COR-L47 (cell line): ENCODE results near the gene C4BPA.

Source experiments
- DNase-seq: peaks from one replicate; lab custom pipeline; 2025; lab: John Stamatoyannopoulos, UW

The C4BPA gene

DNA sequence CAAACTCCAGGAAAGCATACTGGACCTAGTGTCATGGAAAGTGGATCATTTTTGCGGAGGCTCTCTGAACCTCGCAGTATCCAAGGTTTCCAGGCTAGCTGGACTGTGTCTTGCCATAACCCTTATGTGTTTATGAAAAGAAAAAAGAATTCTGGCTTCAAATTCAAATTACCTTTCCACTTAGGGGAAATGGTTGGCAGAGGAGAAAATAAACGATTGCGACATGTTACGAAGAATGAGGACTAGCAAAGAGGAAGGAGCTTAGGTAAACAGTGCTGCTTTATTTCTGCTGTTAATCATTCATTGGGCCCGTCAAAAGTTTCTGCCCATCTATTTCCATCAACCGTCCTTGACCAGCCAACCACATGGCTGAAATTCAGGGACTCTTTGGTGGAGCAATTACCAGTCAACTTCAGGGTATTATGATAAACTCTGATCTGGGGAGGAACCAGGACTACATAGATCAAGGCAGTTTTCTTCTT is at the start of gene C4BPA:
Gene C4BPA, plus strand, starts transcription at position 342 of the 482 bp plus-strand sequence. CDS start 8,793 bp downstream, outside the sequence.
- DNase-seq, result no peak

DNA sequence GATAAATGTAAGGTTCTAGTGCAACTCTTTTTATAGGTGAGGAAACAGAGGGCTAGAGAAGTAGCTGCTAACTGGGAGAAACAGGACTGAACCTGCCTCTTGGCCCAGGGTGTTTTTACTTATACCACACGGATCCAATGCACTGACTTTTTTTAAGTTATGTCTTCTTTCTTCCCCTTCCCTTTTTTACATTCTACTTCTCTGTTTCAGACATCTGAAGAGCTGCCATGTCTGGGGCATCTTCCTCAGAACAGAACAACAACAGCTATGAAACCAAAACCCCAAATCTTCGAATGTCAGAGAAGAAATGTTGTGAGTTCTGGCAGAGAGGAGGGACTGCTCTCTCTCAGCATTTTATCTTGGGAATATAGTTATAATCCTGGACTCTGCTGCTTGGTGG is 49.5 kb upstream of the C4BPA start:
- DNase-seq, result no peak

DNA sequence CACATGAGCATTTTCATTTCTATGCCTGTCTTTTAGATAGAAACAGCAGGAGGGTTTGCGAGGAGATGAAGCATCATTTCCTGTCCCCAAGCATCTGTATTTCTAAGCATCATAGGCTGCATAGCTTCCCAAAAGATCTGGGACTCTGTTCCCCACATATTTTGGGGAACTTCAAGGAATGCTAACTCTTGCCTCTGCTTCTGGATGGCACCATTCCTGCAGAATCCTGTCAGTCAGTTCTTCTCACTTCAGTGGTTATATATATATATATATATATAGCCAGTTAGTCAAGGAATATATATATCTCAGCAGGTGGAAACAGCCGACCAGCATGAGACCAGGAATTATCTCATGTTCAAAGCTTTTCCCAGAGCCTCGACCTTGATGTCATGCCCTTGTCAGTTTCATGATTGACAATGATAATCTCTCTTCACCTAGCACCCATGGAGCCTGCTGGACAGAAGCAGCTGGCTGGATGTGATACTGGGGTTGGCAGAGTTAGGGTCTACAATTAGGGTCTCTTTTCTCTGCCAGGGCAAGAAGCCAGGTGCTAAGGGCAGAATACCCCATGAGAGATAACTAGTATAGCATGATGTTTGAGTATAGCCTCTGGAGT is 48.5 kb upstream of the C4BPA start:
- DNase-seq, result no peak

DNA sequence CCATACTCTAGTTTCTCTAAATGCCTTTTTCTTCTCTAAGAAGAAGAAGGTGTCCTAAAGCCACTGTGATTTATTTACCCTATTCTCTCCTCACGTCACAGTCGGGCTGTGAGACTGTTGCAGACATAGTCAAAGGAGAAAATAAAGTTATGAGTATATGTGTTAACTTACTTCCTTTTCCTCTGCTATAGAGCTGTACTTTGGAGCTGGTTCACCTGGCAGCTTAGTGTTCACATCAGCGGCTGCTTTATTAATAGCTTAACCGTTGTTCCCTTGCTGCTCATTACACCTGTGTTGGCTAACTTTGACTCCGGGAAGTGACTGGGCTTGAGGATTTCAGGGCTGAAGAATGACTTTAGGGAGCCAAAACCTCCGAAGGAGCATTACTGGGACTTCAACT is 47.4 kb upstream of the C4BPA start:
- no peak for DNase-seq

DNA sequence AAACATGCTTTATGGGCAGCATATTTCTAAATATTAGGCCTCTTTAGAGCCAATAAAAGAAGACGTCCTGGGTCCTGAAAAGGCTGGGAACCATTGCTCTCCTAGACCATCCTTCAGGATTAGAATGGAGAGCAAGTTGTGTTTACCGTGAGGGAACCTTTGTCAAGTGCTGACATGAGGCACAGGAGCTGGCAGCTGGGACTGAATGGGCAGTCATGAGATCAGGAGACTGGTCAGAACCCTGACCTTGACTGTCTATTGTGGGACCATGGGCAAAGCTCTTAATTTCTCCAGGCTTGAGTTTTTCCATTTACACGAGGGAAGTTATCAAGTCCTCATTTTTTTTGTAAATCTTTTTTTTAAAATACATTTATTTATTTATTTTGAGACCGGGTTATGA is 45.8 kb upstream of the C4BPA start:
- no peak for DNase-seq

DNA sequence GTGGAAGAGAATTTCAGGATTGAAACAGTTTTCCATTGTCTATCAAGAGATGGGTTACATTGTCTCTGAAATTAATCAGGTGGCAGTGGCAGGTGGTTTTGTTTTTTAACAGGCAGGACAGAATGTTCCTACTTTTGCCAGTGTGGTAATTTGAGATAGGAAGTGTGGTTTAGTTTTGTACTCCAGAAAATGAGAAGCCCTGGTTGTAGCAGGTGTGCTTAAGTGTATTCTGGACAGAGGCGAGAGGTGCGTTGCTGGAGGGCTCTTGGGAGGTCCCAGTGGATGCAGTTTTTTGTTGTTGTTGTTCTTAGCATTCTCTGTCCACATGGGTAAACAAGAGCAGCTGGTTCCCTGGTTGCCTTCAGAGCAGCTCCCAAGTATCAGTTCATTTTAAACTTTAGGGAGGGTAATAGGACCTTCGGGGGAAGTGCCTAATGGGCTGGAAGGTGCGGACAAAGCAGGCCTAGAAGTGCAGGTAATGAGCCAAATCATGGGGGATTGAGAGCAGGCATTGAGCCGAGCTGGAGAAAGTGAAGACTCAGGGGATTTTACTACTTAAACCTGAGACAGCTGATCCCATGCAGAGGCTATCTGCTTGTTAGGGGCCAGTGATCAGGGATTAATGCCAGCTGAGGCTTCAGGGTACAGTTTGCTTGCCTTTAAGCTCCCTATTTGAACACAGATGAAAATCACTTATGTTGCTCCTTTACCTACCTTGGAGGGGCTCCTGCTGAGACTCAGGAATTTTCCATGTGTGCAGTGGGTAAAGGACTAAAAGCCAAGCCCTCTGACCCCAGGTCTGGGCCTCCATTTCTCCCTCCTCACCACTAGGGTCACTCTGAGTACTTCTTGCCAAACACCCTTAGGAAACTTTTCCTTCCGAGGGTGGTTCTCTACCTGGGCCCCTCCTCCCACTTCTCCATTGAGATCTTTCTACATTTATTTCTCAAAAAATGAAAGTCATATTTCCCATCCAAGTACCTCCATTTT is 44.9 kb upstream of the C4BPA start:
- DNase-seq, result no peak

DNA sequence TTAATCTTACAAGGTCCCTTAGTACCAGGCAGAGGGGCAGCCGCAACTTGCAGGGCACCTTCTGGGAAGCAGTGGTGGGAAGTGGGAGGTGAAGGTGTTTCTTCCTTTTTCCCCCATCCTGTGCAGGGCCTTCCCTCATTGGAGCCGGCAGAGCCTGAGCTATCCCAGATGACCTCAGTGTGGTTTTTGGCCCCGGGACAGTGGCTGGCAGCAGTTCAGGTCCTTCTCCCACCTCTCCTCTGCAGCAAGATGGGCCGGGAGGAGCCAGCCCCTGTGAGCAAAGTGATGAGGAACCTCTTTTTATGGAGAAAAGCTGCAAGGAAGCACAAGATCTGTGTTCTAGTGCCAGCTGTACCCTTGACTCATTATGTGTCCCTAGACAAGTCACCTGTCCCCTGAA is 44.2 kb upstream of the C4BPA start:
- DNase-seq, result no peak

DNA sequence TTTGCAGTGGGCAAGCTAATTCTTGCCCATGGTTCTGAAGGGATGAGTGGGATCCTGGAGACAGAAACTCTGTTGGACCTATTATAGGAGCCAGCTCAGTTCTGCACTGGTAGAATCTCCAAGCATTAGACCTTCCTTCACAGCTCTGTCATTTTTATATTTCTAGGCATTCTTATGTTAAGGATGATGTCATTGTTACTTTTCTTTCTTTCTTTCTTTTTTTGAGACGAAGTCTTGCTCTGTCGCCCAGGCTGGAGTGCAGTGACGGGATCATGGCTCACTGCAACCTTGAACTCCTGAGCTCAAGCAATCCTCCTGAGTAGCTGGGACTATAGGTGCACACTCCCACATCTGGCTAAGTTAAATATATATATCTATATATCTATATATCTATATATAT is 43.4 kb upstream of the C4BPA start:
- no peak for DNase-seq

DNA sequence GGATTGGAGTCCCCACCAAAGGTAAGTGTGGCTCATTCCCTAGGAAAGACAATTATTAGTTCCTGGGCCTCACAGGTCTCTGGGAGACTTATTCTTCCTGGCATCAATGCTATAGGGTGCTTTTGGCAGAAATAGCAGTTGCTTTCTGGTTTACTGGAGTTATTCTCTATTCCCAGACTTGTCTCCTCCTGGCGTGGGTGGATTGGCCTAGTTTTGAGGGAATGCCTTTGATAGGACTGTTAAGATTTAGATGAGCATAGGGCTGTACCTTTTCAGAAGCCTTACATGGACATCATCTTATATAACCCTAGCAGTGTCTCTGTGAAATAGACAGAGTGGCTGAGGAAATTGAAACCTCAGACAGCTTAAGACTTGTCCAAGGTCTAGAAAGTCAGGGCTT is 42.0 kb upstream of the C4BPA start:
- no peak for DNase-seq

DNA sequence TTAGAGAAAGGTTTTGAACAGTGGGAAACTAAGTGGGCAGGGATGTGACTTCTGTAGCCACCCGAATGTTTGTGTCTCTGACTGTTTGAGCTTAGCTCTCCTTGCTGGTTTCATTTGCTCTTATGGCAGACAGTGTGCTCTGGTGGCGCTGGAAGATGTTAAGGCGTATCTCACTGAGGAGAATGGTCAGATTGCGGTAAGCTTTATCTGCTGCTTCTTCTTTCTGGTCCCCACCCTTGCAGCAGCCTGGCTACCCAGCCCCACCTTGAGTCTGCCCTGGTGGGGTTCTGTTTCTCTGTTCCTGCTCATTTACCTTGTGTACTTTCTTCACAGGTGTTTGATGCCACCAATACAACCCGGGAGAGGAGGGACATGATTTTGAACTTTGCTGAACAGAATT is 41.0 kb upstream of the C4BPA start:
- no peak for DNase-seq

DNA sequence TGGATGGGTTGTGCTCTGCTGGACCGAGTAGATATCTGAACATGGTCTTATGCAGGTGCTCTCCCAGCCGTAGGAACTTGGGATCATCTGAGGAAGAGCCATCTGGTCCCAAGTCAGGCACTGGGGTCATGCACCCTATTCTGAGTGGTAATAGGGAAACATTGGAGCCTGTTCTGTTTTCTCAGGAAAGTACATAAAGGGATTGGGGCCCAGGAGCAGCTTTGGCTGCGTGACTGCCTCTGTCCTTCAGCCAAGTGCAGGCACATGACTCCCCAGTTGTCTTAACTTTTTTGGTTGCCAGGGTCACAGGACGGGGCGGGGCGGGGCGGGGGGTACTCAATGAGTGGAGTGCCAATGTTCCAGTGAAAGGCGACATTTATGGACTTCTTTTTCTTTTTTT is 39.5 kb upstream of the C4BPA start:
- no peak for DNase-seq

DNA sequence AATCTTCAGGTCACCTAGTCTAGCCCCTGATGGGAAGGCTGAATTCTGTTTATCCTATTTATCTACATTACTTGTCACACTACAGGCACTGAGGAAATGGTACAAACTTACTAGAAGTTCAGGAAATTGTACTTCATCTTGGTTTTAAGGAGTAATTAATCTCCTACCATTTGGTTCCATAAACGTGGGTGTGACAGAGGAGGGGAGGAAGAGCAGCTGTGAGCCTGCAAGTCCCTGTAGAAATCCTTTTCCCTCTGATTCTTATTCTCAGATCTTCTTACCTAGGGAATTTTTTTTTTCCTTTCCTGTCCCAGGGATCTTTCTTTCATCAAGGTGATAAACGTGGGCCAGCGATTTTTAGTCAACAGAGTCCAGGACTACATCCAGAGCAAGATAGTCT is 36.8 kb upstream of the C4BPA start:
- DNase-seq, result no peak

DNA sequence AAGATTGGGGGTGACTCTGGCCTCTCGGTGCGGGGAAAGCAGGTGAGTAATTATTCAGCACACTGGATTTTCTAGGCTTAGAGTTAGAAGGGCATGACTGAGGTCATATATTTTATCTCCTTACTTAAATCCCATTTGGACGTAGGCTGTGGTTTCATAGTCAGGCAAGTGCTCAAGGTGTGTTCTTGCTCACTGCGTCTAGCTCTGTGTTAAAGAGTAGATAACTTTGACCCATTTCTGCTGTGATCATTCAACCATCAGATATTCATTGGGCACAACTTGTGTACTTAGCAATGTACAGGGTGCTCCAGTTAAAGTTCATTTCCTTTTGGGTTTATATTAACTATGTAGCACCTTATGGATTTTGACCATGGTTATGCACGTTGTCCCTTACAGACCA is 36.4 kb upstream of the C4BPA start:
- no peak for DNase-seq

DNA sequence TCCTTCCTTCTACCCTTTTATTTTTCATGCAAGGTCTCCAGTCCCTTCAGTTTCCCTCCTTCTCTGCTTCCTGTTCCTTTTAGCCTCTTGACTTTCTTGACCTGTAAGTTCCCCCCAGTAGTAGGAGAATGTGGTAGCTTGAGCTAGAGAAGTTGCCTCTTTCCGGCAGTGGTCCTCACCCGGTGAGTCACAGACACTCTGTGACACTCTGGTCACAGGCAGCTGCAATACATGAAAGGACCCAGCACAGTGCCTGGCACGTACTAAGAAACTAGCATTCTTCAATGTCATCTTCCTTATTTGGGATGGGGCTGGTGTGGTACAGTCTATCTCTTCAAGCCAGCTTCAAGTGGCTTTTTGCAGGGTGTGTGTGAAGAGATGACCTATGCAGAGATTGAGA is 35.0 kb upstream of the C4BPA start:
- DNase-seq, result no peak

DNA sequence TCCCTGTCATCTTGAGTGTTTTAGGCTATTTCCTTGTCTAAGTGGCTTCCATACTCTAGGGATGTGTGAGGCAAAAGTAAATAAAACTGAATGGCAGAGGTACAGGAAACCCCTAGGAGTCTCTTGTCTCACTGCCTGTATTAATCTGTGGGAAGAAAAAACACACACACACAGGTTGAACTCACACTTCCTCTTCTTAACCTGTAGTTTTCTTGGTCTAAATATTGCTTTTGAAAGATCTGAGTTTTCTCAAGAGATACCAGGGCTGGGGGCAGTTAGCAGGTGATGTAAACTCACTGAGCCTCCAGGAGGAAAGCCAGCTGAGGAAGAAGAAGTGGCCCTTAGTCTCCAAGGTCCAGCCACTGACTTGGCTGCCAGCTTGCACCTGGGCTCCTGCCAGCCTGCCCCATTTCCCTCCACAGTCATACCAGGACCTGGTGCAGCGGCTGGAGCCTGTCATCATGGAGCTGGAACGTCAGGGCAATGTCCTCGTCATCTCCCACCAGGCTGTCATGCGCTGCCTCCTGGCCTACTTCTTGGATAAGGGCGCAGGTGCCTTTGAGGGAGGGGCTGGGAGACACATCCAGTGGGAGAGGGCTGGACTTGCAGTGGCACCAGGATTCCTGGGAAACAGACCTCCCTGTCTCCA is 34.1 kb upstream of the C4BPA start:
- DNase-seq, result no peak

DNA sequence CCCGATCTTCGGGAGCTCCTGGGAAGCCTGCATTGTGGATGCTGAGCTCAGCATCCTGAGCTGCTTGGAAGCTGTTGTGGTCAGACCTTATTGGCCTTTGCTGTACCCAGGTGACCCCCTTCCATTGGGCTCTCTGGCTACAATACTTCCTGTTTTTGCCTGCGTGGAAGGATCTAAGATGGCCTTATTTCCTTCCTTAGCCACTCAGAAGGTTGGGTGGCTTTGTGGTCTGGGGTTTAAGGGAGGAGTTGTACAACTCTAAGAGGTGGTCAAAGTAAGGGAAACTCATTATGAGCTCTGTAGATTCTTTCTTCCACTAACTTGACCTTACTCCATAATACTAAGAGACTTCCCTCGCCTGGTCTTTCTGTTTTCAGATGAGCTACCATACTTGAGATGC is 33.2 kb upstream of the C4BPA start:
- no peak for DNase-seq

DNA sequence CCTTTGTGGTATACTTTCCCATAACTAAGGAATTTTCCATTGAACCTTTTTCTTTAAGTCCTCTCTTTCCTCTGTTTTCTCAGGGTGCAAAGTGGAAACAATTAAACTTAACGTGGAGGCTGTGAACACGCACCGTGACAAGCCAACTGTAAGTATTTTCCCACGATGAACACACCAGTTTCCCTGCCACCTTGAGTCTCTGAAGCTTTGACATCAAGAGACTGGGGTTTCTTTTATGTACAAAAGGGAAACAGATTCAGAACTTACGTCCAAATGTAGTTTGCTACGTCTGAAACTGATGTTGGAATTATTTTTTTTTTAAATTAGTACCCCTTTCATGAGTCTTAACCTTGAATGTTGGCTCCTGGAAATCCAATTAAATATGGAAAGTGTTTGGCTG is 32.6 kb upstream of the C4BPA start:
- no peak for DNase-seq

DNA sequence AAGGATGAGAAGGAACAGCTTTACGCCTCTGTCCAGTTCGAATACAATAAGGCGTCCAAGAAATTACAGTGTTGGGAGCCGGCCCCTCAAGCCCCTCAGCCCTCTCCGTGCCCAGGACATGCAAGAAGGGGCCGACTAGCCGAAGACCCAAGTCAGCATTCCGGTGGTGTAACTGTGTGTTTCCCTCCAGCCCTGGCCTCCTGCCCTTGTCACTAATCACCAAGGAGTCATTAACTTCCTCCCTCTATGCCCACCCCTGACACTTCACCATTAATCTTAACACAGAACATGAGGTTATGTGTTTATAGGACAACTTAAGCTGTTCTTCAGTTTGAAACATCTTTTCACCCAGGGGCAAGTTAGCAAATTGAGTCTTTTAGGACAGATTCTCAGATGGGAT is 31.8 kb upstream of the C4BPA start:
- no peak for DNase-seq

DNA sequence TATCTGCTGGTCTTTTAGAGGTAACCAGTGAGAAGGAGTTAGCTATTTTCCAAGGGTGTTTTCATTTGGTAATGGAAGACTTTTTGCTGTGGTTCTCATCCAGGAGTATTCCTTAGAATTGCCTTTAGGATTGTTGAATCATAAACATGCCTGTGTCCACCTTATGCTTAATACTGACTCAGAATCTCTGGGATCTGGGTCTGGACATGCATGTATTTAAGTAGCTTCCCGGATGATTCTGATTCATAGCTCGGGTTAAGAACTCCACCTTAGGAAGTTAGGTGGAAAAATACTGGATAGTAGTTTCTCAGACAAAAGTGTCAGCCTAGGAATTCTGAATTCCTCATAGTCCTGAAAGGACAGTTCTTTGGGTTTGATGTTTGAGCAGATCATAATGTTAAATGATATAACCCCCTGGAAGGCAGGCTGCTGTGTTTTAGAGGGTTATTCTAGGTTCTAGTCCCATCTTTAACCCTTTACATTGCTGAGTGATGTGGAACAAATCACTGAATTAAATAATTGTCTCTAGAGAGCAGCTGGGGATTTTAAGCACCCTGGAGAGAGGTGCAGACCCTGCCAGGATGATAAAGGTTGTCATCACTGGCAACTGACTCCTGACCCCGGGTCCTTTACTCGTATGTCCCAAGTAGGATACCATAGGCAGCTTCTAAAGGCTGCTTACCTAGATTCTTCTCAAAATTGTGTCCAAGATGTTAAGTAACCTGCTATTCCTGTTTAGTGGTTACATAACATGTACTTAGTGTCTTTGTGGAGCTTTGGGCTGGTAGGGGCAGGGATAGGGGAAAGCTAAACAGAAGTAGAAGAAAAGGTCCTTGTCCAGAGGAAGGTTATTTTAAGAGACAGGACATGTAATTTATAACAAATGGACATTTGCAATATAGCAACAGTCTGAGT is 29.9 kb upstream of the C4BPA start:
- DNase-seq, result no peak

DNA sequence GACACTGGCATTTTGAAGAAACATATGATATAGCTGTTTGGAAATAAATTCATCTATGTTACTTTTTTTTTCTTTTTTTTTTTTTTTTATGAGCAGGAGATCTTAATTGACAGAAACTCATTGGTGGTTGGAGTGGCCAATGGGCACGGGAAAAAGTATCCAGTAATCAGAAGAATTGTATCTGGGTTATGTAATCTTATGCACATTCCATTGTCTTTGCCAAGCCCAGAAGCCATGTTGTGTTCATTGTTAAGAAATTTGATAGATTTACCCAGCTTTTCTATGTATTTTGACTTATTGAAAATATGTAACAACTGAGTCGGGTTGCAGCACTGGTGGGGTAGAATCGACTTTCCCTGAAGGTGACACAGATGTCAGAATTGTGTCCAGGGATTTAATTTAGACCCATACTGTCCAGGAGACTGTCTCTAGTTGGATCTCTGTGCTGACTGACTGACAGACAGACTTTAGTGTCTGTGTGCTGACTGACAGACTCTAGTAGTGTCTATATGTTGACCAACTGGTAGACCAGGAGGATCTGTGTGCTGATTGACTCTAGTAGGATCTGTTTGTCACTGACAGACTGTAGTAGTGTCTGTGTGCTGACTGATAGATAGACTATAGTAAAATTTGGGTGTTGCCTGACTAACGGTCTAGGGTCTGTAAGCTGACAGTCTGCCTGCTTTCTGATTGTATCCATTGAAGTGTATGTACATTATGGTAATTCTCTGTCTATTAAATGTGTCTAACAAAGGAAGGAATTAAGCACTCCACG is 27.7 kb upstream of the C4BPA start:
- DNase-seq, result no peak

DNA sequence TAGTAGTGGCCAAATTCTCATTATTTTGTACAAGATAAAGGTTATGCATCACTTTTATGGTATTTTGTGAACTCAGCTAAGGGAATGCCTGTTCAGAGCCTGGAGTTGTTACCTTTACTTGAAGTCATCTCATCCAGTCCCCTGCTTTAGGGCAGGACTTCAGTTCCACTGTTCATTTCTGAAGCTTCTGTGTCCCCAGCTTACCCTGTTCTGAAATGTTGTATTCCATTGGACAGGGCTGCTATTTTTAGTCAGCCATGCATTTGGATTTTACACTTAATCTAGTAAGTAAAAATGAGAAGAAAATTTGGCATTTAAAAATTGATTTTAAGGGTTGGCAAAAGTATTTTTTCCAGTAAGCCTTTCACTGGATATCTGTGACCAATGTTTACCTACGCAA is 27.0 kb upstream of the C4BPA start:
- DNase-seq, result no peak
